ENCODE data around the gene MRPL58. TPM values are rescaled to one million over a fixed set of nuclear protein-coding genes. Genes with fewer than 3 reads are reported as not detected.
A peak's percentile ranks its signal among the peaks of the same experiment; 100 is the strongest.
"Not testable (repeated sequence)": the region's sequence is repeated elsewhere in the genome, so short reads cannot be mapped to it uniquely, and the experiment has no call there.

Gene MRPL58
- total RNA-seq, 1 experiment from 2014 or later: 58.8 TPM

- in situ Hi-C loops (cut with HindIII; ENCODE audit: low pct_unique_long_range_greater_than_20kb, low sequenced_read_pairs): no loop called here
- DNase-seq (ENCODE audit: low read depth): peak; percentile 83
Measured at GRCh38 chr17:74981979-74982662, 30.3 kb upstream of the MRPL58 start.

- DNase-seq (ENCODE audit: low read depth); in situ Hi-C loops (cut with HindIII; ENCODE audit: low pct_unique_long_range_greater_than_20kb, low sequenced_read_pairs): not testable (repeated sequence)
Measured at GRCh38 chr17:74982663-74983313, 29.7 kb upstream of the MRPL58 start.

GRCh38 chr17:74986206-74986576 lies 26.3 kb upstream of the MRPL58 start:
- no peak for DNase-seq (ENCODE audit: low read depth)
- in situ Hi-C loops (cut with HindIII; ENCODE audit: low pct_unique_long_range_greater_than_20kb, low sequenced_read_pairs): no loop called here

GRCh38 chr17:74987418-74987908 lies 25.0 kb upstream of the MRPL58 start, which contains the start of gene CDR2L:
TSS of gene CDR2L (plus strand) at chr17:74987632. CDS start at chr17:74988044, 412 bp downstream.
- peak; percentile 91 for DNase-seq (ENCODE audit: low read depth)
- in situ Hi-C loops (cut with HindIII; ENCODE audit: low pct_unique_long_range_greater_than_20kb, low sequenced_read_pairs): no loop called here

- in situ Hi-C loops (cut with HindIII; ENCODE audit: low pct_unique_long_range_greater_than_20kb, low sequenced_read_pairs): no loop called here
- DNase-seq (ENCODE audit: low read depth): peak; percentile 87
Measured at GRCh38 chr17:74987909-74988711, 24.4 kb upstream of the MRPL58 start.

GRCh38 chr17:74990581-74991105 lies 21.8 kb upstream of the MRPL58 start:
- no peak for DNase-seq (ENCODE audit: low read depth)
- in situ Hi-C loops (cut with HindIII; ENCODE audit: low pct_unique_long_range_greater_than_20kb, low sequenced_read_pairs): no loop called here

GRCh38 chr17:74992223-74992622 lies 20.2 kb upstream of the MRPL58 start:
- no peak for DNase-seq (ENCODE audit: low read depth)
- in situ Hi-C loops (cut with HindIII; ENCODE audit: low pct_unique_long_range_greater_than_20kb, low sequenced_read_pairs): no loop called here

- no peak for DNase-seq (ENCODE audit: low read depth)
- in situ Hi-C loops (cut with HindIII; ENCODE audit: low pct_unique_long_range_greater_than_20kb, low sequenced_read_pairs): no loop called here
Measured at GRCh38 chr17:74994440-74994839, 18.0 kb upstream of the MRPL58 start.

- DNase-seq (ENCODE audit: low read depth): no peak
- in situ Hi-C loops (cut with HindIII; ENCODE audit: low pct_unique_long_range_greater_than_20kb, low sequenced_read_pairs): no loop called here
Measured at GRCh38 chr17:74995847-74996246, 16.6 kb upstream of the MRPL58 start.

GRCh38 chr17:74998783-74999182 lies 13.7 kb upstream of the MRPL58 start:
- no peak for DNase-seq (ENCODE audit: low read depth)
- in situ Hi-C loops (cut with HindIII; ENCODE audit: low pct_unique_long_range_greater_than_20kb, low sequenced_read_pairs): no loop called here

- DNase-seq (ENCODE audit: low read depth): no peak
- in situ Hi-C loops (cut with HindIII; ENCODE audit: low pct_unique_long_range_greater_than_20kb, low sequenced_read_pairs): no loop called here
Measured at GRCh38 chr17:74999523-74999922, 12.9 kb upstream of the MRPL58 start.

- in situ Hi-C loops (cut with HindIII; ENCODE audit: low pct_unique_long_range_greater_than_20kb, low sequenced_read_pairs): no loop called here
- DNase-seq (ENCODE audit: low read depth): no peak
Measured at GRCh38 chr17:75001915-75002843, 10.3 kb upstream of the MRPL58 start.

GRCh38 chr17:75003070-75003956 lies 9.2 kb upstream of the MRPL58 start:
- in situ Hi-C loops (cut with HindIII; ENCODE audit: low pct_unique_long_range_greater_than_20kb, low sequenced_read_pairs): no loop called here
- no peak for DNase-seq (ENCODE audit: low read depth)

GRCh38 chr17:75003957-75004355 lies 8.5 kb upstream of the MRPL58 start:
- in situ Hi-C loops (cut with HindIII; ENCODE audit: low pct_unique_long_range_greater_than_20kb, low sequenced_read_pairs): no loop called here

GRCh38 chr17:75004371-75004770 lies 8.1 kb upstream of the MRPL58 start:
- DNase-seq (ENCODE audit: low read depth): no peak
- in situ Hi-C loops (cut with HindIII; ENCODE audit: low pct_unique_long_range_greater_than_20kb, low sequenced_read_pairs): no loop called here

More at GRCh38 chr17:75003957-75004355, 8.5 kb upstream of the MRPL58 start:
- DNase-seq (ENCODE audit: low read depth): no peak

- in situ Hi-C loops (cut with HindIII; ENCODE audit: low pct_unique_long_range_greater_than_20kb, low sequenced_read_pairs): no loop called here
- DNase-seq (ENCODE audit: low read depth): no peak
Measured at GRCh38 chr17:75005291-75005690, 7.2 kb upstream of the MRPL58 start.

- in situ Hi-C loops (cut with HindIII; ENCODE audit: low pct_unique_long_range_greater_than_20kb, low sequenced_read_pairs); DNase-seq (ENCODE audit: low read depth): not testable (repeated sequence)
Measured at GRCh38 chr17:75006084-75006483, 6.4 kb upstream of the MRPL58 start.
